Stimulated activated CD4-positive, alpha-beta T cell treated with anti-CD3 and anti-CD28 coated beads, Interleukin-4, amount 100 ng/mL, for 48 hours (primary cell): ENCODE results near the gene GARIN1A.
"Not testable (repeated sequence)": the region's sequence is repeated elsewhere in the genome, so short reads cannot be mapped to it uniquely, and the experiment has no call there.

Experiments used
- DNase-seq, 2 donors: peaks; one replicate each; pipeline ENCODE4 v3.0.0-alpha.2; 2020; ENCODE audit warnings: low read depth in 2 of 2

Gene GARIN1A

GRCh38 chr7:128671992-128672391, at the start of gene GARIN1A:
Gene GARIN1A, plus strand, starts transcription at chr7:128672292. Its CDS starts 106 bp downstream, at chr7:128672398.
- DNase-seq = no peak

- DNase-seq = not testable (repeated sequence)
These were observed 45.0 kb upstream of the GARIN1A start for GRCh38 chr7:128627124-128627523.

GRCh38 chr7:128633915-128634314, 38.2 kb upstream of the GARIN1A start:
- DNase-seq = not testable (repeated sequence)

- not testable (repeated sequence) for DNase-seq
These were observed 26.9 kb upstream of the GARIN1A start for GRCh38 chr7:128645206-128645605.

- DNase-seq = not testable (repeated sequence)
These were observed 26.2 kb upstream of the GARIN1A start for GRCh38 chr7:128645844-128646243.

- not testable (repeated sequence) for DNase-seq
These were observed 25.2 kb upstream of the GARIN1A start for GRCh38 chr7:128646877-128647276.

- not testable (repeated sequence) for DNase-seq
These were observed 21.0 kb upstream of the GARIN1A start for GRCh38 chr7:128651096-128651495.

GRCh38 chr7:128652606-128653005, 19.5 kb upstream of the GARIN1A start:
- not testable (repeated sequence) for DNase-seq

- DNase-seq = not testable (repeated sequence)
These were observed 18.9 kb upstream of the GARIN1A start for GRCh38 chr7:128653197-128653596.

GRCh38 chr7:128654080-128654479, 18.0 kb upstream of the GARIN1A start:
- DNase-seq = not testable (repeated sequence)

- not testable (repeated sequence) for DNase-seq
These were observed 17.6 kb upstream of the GARIN1A start for GRCh38 chr7:128654501-128654900.

- DNase-seq = not testable (repeated sequence)
These were observed 13.7 kb upstream of the GARIN1A start for GRCh38 chr7:128658428-128658827.

- no peak for DNase-seq
These were observed 11.5 kb upstream of the GARIN1A start for GRCh38 chr7:128660596-128660995.

GRCh38 chr7:128661446-128661845, 10.6 kb upstream of the GARIN1A start:
- DNase-seq = no peak

- DNase-seq = no peak
These were observed 10.0 kb upstream of the GARIN1A start for GRCh38 chr7:128662091-128662490.

GRCh38 chr7:128663223-128663622, 8.9 kb upstream of the GARIN1A start:
- not testable (repeated sequence) for DNase-seq

- DNase-seq = no peak
These were observed 7.0 kb upstream of the GARIN1A start for GRCh38 chr7:128665057-128665456.

- DNase-seq = no peak
These were observed 5.9 kb upstream of the GARIN1A start for GRCh38 chr7:128666200-128666599.

GRCh38 chr7:128672927-128673517, 930 bp downstream of the GARIN1A start:
- DNase-seq = no peak

GRCh38 chr7:128673571-128673970, 1.5 kb downstream of the GARIN1A start:
- DNase-seq = no peak

- no peak for DNase-seq
These were observed 4.6 kb downstream of the GARIN1A start for GRCh38 chr7:128676665-128677064.

GRCh38 chr7:128679920-128680319, 7.8 kb downstream of the GARIN1A start:
- DNase-seq = no peak

- DNase-seq = no peak
These were observed 9.9 kb downstream of the GARIN1A start for GRCh38 chr7:128681794-128682537.
